ENCODE measurements around the gene MRAS. TPM values are rescaled to one million over a fixed set of nuclear protein-coding genes. Genes with fewer than 3 reads are reported as not detected.

Gene MRAS
- total and polyA plus RNA-seq, 2 of the 4 experiments (the other 2 are of a cell fraction), result 59.3 to 60.6 TPM

DNA sequence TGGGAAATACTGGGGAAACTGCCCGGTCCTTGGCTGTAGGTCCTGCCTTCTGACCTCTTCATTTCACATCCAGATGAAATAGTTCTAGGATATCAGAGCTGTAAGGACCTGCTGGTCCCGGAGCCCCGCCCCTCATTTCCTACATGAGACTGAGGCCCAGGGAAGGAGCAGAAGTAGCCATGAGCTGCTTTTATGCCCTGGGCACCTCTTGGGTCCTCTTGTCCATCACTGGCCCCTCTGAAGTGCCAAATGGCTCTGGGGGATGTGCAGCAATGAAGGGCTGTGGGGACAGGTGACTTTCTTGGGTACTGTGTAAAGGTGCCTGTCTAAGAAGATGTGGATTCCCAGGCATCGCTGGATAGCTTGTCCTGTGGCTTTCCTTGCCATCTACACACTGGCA, 45.8 kb downstream of the MRAS start:
- H3K4me3 ChIP-seq (ENCODE audit: insufficient read depth, low read depth, low read length), result no peak overlapping the region
- H3K18ac ChIP-seq (ENCODE audit: low read depth, low read length), result no peak overlapping the region
- ATAC-seq (ENCODE audit: low read depth) (no peak), DNase-seq (no peak)
- H3K23ac ChIP-seq (ENCODE audit: low read depth, low read length), result no peak overlapping the region
- in situ Hi-C loops (cut with MboI; ENCODE audit: low sequenced_read_pairs) (no loop called here), intact Hi-C loops (cut with micrococcal nuclease) (loop anchor here (5.0 kb wide), 1 partner anchor 47 kb away; the partner anchor contains the start of gene MRAS), dilution Hi-C loops (cut with HindIII; ENCODE audit: low sequenced_read_pairs, unreplicated experiment) (no loop called here)
- H4K5ac ChIP-seq (ENCODE audit: low read depth, low read length), result no peak overlapping the region
- peaks cover 8% of the 10 kb centered on the region for H3K36me3 ChIP-seq (ENCODE audit: control insufficient read depth, insufficient read depth, low read length)
- H3K4me1 ChIP-seq (ENCODE audit: control insufficient read depth, insufficient read depth, low read length), result peaks cover 11% of the 10 kb centered on the region
- no peak overlapping the region for H2AFZ ChIP-seq (replicated peaks; ENCODE audit: low read length, poor library complexity)
- no peak overlapping the region for H2BK15ac ChIP-seq (ENCODE audit: low read depth, low read length)
- no peaks in the 10 kb centered on the region for H3K27me3 ChIP-seq (ENCODE audit: control insufficient read depth, insufficient read depth, low read length)
- no peak overlapping the region for H3K56ac ChIP-seq (ENCODE audit: extremely low read depth, insufficient read depth, low read length)
- ChIA-PET POLR2A (ENCODE audit: unreplicated experiment) (no interaction called here), CTCF (no interaction called here)
- H3K9ac ChIP-seq (ENCODE audit: low read depth, low read length), result no peak overlapping the region
- no peak for TF ChIP-seq CEBPB (IDR thresholded peaks at IDR 0.05; ENCODE audit: low read depth, low read length)
- TF ChIP-seq, protein P1, sequence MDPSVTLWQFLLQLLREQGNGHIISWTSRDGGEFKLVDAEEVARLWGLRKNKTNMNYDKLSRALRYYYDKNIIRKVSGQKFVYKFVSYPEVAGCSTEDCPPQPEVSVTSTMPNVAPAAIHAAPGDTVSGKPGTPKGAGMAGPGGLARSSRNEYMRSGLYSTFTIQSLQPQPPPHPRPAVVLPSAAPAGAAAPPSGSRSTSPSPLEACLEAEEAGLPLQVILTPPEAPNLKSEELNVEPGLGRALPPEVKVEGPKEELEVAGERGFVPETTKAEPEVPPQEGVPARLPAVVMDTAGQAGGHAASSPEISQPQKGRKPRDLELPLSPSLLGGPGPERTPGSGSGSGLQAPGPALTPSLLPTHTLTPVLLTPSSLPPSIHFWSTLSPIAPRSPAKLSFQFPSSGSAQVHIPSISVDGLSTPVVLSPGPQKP (IDR thresholded peaks at IDR 0.05; ENCODE audit: borderline replicate concordance, low read depth, low read length), result no peak
- TF ChIP-seq, protein P2, sequence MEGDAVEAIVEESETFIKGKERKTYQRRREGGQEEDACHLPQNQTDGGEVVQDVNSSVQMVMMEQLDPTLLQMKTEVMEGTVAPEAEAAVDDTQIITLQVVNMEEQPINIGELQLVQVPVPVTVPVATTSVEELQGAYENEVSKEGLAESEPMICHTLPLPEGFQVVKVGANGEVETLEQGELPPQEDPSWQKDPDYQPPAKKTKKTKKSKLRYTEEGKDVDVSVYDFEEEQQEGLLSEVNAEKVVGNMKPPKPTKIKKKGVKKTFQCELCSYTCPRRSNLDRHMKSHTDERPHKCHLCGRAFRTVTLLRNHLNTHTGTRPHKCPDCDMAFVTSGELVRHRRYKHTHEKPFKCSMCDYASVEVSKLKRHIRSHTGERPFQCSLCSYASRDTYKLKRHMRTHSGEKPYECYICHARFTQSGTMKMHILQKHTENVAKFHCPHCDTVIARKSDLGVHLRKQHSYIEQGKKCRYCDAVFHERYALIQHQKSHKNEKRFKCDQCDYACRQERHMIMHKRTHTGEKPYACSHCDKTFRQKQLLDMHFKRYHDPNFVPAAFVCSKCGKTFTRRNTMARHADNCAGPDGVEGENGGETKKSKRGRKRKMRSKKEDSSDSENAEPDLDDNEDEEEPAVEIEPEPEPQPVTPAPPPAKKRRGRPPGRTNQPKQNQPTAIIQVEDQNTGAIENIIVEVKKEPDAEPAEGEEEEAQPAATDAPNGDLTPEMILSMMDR (conservative IDR thresholded peaks at IDR 0.05; ENCODE audit: low read depth, low read length), result no peak
- TF ChIP-seq BHLHE40 (IDR thresholded peaks at IDR 0.05; ENCODE audit: low read depth, low read length), result no peak
- no peak for TF ChIP-seq MAFK (IDR thresholded peaks at IDR 0.05; ENCODE audit: low read depth, low read length)
- no peak for TF ChIP-seq POLR2A (IDR thresholded peaks at IDR 0.05; ENCODE audit: low read depth, low read length)
- no peak for TF ChIP-seq CHD1 (IDR thresholded peaks at IDR 0.05; ENCODE audit: low read depth, low read length)
- no peak for TF ChIP-seq MAZ (IDR thresholded peaks at IDR 0.05; ENCODE audit: borderline replicate concordance, low read depth, low read length)
- TF ChIP-seq MXI1 (IDR thresholded peaks at IDR 0.05; ENCODE audit: borderline replicate concordance, low read depth, low read length), result no peak
- TF ChIP-seq, protein P3, sequence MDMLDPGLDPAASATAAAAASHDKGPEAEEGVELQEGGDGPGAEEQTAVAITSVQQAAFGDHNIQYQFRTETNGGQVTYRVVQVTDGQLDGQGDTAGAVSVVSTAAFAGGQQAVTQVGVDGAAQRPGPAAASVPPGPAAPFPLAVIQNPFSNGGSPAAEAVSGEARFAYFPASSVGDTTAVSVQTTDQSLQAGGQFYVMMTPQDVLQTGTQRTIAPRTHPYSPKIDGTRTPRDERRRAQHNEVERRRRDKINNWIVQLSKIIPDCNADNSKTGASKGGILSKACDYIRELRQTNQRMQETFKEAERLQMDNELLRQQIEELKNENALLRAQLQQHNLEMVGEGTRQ (IDR thresholded peaks at IDR 0.05; ENCODE audit: low read depth, low read length), result no peak
- no peak for TF ChIP-seq RFX5 (IDR thresholded peaks at IDR 0.05; ENCODE audit: low read depth, low read length)
- no peak for TF ChIP-seq SMC3 (IDR thresholded peaks at IDR 0.05; ENCODE audit: low read depth, low read length)
- TF ChIP-seq NFE2L2 (IDR thresholded peaks at IDR 0.05; ENCODE audit: low read depth, low read length), result no peak
- no peak for TF ChIP-seq RCOR1 (IDR thresholded peaks at IDR 0.05; ENCODE audit: insufficient replicate concordance, low read length)
- TF ChIP-seq FOS (IDR thresholded peaks at IDR 0.05; ENCODE audit: low read depth, low read length), result no peak
- TF ChIP-seq RAD21 (IDR thresholded peaks at IDR 0.05; ENCODE audit: low read length), result no peak
- no peak overlapping the region for H3K4ac ChIP-seq (ENCODE audit: low read depth, low read length)
- H3K9me3 ChIP-seq (ENCODE audit: control insufficient read depth, insufficient read depth, low read length), result no peaks in the 10 kb centered on the region
- no TSS peak for BruUV-seq (replicated peaks)
- no peaks in the 10 kb centered on the region; the same call in 1 of the 2 replicates for H4K20me1 ChIP-seq (ENCODE audit: insufficient read depth, low read length)
- no peak overlapping the region for H2AK5ac ChIP-seq (ENCODE audit: low read depth, low read length)
- H2BK120ac ChIP-seq (ENCODE audit: low read depth, low read length), result no peak overlapping the region
- no peak overlapping the region for H2BK5ac ChIP-seq (ENCODE audit: low read depth, low read length, poor library complexity, severe bottlenecking)
- no peak overlapping the region for H4K91ac ChIP-seq (ENCODE audit: insufficient read depth, low read depth, low read length)
- WGBS, 2 experiments (ENCODE audit: extremely low coverage in 2 of 2, insufficient read length in 1 of 2), result no CpG with 5 or more reads among the region's 4 CpGs
- no peak overlapping the region for H2BK20ac ChIP-seq (ENCODE audit: low read depth, low read length)
- H3K14ac ChIP-seq (replicated peaks; ENCODE audit: low read depth, low read length), result no peak overlapping the region
- H4K8ac ChIP-seq (ENCODE audit: low read depth in 2 of 2, low read length in 2 of 2), result no peak overlapping the region
- H3K9me1 ChIP-seq (ENCODE audit: insufficient read depth, low read length), result peaks cover 5% of the 10 kb centered on the region
- H2AK9ac ChIP-seq (replicated peaks; ENCODE audit: low read depth, low read length, poor library complexity), result no peak overlapping the region
- H3K79me1 ChIP-seq (ENCODE audit: low read depth in 1 of 2, low read length in 2 of 2), result peaks cover 9 to 34% of the 10 kb centered on the region in 2 experiments; a peak in 3 of 4 replicates
- no peak overlapping the region for H3K4me2 ChIP-seq (ENCODE audit: low read depth, low read length)
- H3K27ac ChIP-seq (ENCODE audit: insufficient read depth, low read length), result no peak overlapping the region
